Forelimb muscle (tissue), 1 donor: ENCODE results near the gene TUT4. TPM values are rescaled to one million over a fixed set of nuclear protein-coding genes. Genes with fewer than 3 reads are reported as not detected.

Experiments
- DNase-seq: peaks from one replicate; pipeline ENCODE4 v3.0.0-alpha.2; 2013; ENCODE audit warnings: low read depth
- polyA plus RNA-seq: library from polyadenylated mRNA; unstranded; fragments of 120-200 nt; gene quantifications from one replicate; pipeline ENCODE4 v1.2.1, GENCODE V29; 2013; ENCODE audit not compliant: insufficient read length

TUT4 gene
- polyA plus RNA-seq, 1 donor = 88.4 TPM

DNA sequence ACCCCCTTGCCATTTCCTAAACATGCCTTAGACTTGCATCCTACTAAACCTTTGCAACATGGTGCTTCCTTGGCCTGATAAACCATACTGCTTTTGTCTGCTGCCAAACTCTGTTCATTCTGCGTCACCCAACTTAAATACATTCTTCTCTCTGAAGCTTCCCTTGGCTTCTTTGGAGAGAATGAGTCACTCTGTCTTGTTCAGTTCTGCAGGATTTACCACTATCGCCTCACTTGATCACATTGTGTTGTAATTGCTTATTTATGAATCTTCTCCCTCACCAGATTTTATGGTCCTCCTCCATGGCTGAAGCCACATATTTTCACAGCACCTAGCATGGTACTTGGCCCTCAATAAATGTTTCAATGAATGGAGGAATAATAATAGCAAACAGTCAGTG is 21.7 kb upstream of the TUT4 start:
- DNase-seq = no peak

DNA sequence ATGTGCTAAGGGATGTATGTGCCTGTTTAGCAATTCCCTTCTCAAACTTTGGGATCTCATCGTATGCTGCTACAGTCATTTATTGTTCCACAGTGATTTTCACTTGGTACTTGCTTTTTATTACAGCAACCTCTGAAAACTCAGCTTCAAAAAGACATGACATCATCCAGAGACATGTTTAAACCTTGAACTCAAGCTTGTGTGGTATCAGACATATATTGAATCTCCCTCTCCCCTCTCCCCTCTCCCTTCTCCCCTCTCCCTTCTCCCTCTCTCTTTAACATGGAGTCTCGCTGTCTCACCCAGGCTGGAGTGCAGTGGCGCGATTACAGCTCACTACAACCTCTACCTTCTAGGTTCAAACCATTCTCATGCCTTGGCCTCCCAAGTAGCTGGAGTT is 19.5 kb upstream of the TUT4 start:
- no peak for DNase-seq

DNA sequence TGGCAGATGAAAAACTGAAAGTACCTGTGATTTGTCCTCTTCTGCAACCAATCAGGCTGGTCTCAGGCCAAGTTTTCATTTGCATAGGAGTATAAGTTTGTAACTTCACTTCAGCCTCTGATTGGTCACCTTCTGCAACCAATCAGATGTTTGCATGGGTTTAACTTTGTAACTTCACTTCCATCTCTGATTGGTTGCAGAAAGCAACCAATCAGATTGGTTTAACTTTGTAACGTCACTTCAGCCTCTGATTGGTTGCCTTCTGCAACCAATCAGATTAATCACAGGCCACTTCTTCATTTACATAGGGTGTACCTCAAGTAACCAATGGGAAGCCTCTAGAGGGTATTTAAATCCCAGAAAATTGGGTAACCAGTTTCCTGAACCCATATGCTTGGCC is 18.9 kb upstream of the TUT4 start:
- no peak for DNase-seq

DNA sequence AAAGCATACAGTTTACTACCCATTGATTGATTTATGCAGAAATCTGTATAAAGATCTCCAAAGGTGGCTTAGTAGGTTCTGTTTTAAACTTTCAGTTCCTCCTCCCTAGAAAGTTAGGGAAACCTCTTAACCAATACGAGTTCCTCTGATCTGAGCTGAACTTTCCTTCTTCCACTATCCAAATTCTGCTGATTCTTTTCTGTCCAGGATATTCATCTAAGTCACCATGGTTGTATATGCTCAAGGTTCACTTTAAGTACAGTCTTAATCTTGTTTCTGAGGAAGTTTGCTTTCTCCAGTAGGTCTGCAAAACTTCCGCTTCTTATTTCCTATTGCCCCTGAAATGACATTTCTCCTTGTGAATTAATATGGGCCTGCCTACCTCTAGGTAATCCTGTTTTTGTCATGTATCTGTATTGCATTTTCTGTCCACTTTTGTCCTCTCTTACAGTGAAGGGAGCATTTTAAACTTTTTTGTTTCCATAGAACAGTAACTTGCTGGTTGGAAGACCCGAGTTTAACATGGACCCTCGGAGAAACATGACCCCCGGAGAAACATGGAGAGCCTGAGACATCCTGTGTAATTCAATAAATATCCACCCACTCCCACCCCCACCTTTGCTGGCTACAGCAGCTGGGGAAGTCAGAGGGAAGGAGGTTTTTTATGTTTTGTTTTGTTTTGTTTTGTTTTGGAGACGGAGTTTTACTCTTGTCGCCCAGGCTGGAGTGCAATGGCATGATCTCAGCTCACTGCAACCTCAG is 16.7 kb upstream of the TUT4 start:
- no peak for DNase-seq

DNA sequence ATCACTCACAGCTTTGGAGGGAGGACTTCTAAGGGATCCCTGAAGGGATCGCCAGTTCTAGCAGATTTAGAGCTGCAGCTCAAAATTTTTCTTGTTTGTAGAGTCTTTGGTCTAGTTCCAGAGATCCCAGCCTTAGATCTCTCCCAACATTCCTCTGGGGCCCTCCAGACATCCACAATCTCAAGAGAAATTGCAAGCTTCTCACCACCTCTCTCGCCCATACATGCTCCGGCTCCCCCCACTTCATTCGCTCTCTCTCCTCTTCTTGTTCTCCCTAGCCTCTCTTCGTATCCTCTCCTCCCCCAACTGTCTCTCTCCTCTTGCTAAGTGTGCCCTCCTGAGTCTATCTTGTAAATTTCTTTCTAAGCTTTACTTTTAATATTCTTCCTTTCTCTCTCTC is 15.1 kb upstream of the TUT4 start:
- DNase-seq = no peak

DNA sequence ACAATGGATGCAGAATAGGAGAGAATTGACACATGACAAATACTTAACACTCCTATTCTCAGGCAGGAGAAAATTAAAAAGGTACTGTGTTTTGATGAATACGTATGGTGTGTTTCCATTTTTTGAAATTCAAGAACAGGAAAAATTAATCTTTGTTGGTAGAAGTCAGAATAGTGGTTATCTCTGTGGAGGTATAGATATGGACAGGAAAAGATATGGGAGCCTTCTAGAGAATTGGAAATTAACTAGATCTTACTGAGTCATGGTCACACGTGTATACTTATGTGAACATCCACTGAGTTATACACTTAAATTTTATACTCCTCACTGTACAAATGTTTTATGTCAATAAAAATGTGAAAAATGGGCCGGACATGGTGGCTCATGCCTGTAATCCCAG is 9.9 kb upstream of the TUT4 start:
- no peak for DNase-seq

DNA sequence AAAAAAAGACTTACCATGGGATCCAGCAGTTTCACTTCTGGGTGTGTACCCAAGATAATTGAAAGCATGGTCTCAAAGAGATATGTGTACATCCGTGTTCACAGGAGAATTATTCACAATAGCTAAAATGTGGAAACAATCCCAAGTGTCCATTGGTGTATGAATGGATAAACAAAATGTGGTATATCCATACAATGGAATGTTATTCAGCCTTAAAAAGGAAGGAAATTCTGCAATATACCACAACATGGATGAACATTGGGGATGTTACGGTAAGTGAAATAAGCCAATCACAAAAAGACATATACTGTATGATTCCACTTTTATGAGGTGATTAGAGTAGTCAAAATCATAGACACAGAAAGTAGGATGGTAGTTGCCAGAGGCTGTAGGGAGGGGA is 7.0 kb upstream of the TUT4 start:
- DNase-seq = no peak

DNA sequence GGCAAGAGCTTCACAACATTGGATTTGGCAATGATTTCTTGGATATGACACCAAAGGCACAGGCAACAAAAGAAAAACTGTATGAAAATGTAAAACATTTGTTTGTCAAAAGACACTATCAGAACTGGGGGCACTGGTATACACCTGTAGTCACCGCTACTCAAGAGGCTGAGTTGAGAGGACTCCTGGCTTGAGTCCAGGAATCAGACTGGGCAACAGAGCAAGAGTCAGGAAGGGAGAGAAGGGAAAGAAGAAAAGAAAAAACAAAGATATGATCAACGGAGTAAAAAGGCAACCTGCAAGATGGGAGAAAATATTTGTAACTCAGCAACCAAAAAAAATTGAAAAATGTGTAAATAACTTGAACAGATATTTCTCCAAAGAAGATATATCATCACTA is 6.0 kb upstream of the TUT4 start:
- DNase-seq = no peak

DNA sequence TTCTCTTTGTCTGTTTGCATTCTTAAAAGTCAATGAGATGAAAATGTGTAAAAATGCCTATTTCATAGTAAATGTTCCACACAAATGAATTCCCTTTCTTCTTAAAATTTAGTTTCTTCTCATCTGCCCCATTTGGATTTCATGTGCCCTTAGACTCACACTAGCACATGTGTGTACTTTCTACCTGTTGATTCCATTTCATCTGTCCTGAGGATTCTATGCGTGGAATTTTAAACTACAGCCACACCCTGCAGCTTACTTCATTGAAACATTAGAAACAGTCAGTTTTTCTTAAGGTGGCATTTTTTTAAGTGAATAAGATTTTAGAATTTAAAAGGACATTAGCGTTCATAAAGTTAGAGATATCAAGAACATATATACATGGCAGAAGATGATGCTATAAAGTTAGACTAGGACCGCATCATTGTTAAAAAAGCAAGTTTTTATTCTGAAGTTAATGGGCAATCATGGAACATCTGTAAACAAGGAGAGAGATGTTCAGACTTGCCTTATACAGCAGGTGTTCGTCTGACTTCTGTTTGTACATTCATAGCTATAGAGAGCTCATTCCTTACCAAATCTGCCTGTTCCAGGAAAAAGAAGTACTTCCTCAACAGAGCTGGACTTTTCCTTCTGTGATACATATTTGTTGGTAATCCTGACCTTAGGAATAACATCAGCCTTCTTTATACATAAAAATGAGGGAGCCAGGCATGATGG is 3.9 kb upstream of the TUT4 start:
- DNase-seq = no peak

DNA sequence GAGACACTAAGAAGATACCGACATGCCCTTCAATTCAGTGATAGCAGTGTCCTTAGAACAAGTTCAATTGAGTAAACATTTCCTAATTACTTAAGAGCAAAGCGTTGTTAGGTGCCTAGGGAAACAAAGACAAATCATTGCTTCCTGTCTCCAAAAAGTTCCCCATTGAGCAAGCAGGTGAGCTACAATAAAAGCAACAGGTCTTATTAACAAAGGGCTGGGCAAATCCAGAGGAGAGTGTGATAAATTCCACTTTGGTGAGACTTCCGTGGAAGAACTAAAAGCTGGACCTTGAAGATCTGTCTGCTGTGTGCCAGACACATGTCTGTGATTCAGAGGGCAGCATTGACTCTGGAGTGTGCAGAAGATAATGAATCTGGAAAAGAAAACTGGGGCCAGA is 1.9 kb upstream of the TUT4 start:
- no peak for DNase-seq

DNA sequence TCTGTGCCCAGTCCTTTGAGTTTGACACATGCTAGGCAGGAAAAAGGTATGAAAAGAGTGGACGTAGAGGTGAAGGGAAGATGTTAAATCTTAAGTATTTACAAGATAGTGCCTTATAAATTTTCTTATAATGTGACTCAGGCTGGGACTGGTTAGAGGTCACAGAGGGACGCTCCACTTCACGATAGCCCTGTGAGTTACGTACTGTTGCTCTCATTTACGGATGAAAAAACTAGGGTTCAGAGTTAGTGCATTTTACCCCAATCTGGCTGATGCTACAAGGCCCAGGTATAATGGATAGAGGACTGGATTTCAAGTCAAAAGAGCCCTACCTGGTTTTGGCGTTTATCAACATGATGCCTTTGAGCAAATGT is 1.4 kb upstream of the TUT4 start:
- DNase-seq = no peak

DNA sequence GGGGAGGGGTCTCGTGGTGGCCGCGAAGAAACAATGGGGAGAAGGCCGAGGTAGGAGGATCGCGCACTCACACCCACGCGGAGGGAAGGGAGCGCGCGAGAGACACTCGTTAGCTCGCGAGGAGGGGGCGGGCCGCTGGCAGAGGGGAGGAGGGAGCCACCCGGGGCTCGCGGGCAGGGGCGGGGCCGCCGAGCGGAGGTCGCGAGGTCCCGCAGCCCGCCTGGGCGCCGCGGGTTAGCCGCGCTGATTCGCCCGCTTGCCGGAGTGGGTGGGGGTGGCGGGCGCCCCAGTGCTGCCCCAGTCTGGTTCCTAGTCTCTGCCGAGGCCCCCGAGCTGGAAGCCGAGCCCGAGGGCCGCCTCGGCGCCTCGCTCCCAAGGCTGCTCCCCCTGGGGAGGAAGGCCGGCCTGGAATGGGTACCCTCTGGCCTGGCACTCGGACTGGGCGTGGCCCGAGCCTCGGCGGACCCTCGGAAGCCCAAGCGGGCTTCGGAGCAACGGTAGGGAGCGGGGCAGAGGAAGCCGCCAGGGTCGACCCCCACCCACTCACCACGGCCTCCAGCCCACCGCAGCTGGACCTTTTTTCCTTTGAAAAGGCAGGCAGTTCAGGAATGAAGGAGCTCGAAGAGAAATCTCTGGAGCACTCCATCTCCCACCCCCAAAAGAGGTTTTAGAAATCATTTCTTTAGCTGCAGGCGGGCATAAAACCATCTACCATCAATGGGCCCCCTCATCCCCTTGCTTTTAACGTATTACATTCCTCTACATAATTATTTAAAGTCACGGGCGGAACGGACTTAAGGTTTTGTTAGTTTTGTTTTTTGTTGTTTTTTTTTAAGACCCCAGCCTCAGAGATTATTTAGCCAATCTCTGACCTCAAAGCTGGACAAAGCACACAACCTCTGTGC is 722 bp upstream of the TUT4 start:
- peak; percentile 53 for DNase-seq

DNA sequence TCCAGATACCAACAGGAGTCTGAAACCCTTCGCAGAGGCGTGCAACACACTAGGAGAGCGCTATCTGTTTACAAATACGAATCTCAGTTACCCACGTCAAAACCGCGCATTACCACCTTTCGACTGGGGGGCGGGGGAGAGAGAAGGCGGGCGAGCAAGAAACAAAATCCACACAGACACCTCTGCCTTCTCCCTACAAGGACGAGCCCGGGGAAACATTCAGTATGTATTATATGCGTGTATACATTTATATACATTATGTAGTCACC is 722 bp downstream of the TUT4 start:
- DNase-seq = no peak

DNA sequence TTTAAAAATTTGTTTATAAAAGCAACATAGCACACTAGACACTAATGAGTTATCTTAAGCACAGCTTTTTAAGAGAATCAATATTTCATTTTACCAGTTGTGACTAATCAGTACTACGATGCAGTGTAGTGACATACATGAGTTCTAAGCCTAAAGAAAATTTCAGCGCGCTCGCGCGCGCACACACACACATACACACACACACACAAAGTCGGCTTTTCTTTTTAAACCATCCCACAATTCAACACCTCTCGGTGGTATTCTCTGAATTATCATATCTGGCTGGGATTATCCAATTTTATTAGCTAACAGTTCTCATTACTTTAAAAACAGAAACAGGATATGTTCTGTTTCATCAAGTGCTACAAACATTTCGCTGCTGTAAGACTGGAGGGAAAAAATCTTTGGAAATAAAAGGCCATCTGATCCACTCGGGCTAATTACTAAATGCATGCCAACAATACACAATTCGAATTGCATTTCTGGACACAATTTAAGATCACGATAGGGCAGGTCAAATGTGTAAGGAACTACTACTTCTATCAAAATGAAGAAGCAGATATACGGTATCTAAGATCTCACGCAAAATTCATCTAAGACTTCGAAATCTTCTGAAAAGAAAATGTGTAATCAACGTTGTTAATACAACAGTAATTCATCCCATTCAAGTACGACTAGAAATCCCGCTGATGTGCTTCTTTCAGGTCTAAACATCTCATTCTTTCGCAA is 1.2 kb downstream of the TUT4 start:
- DNase-seq = no peak

DNA sequence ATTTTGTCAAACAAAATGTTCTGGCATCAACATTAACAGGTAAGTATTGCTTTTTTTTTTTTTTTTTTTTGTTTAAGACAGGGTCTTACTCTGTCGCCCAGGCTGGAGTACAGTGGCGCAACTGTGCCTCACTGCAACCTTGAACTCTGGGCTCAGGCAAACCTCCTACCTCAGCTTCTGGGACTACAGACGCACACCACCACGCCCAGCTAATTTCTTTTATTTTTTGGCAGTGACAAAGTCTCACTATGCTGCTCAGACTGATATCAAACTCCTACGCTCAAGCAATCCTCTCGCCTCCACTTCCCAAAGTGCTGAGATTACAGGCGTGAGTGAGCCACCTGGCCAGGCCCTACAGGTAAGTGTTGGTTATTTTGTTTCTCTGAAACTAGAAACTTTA is 2.4 kb downstream of the TUT4 start:
- DNase-seq = no peak

DNA sequence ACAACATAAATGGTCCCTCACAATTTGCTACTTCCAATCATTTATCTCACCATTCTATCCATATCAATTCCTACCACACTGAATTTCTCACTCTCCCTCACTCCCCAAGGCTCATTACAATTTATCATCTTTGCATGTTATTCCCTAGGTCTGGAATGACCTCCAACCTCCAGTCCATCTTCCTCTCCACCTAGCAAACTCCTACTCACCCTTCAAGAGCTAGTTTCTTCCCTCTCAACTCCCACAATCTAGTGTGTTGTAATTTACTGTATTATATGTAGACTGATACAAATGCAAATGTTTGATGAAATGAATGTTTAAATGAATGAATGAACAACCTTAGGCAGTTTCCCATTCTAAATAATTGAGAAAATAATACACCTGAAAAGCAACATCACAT is 3.6 kb downstream of the TUT4 start:
- no peak for DNase-seq

DNA sequence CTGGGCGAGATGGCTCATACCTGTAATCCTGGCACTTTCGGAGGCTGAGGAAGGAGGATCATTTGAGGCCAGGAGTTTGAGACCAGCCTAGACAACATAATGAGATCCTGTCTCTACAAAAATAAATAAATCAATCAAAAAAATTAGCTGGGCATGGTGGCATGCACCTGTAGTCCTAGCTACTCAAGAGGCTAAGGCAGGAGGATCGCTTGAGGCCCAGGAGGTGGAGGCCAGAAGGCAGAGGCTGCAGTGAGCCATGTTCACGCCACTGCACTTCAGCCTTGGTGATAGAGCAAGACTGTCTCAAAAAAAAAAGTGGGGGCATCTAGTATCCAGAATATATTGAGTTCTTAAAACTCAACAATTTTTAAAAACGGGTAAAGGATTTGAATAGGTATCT is 6.0 kb downstream of the TUT4 start:
- DNase-seq = no peak

DNA sequence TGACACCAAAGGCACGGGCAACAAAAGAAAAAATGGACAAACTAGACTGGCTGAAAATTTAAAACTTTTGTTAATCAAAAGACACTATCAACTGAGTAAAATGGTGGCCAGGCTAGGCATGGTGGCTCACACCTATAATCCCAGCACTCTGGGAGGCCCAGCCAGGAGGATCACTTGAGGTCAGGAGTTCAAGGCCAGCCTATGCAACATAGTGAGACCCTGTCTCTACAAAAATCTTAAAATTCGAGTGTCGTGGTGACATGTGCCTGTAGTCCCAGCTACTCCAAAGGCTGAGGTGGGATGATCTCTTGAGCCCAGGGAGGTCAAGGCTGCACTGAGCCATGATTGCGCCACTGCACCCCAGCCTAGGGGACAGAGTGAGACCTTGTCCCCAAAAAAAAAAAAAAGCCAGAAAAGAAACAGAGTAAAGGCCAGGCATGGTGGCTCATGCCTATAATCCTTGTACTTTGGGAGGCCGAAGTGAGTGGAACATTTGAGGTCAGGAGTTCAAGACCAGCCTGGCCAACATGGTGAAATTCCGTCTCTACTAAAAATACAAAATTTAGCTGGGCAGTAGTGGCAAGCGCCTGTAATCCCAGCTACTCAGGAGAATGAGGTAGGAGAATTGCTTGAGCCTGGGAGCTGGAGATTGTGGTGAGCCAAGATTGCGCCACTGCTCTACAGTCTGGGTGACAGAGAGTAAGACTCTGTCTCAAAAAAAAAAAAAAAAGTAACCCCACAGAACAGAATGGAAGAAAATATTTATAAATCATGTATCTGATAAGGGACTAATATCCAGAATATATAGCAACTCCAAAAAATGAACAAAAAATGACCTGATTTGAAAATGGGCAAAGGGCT is 8.0 kb downstream of the TUT4 start:
- no peak for DNase-seq

DNA sequence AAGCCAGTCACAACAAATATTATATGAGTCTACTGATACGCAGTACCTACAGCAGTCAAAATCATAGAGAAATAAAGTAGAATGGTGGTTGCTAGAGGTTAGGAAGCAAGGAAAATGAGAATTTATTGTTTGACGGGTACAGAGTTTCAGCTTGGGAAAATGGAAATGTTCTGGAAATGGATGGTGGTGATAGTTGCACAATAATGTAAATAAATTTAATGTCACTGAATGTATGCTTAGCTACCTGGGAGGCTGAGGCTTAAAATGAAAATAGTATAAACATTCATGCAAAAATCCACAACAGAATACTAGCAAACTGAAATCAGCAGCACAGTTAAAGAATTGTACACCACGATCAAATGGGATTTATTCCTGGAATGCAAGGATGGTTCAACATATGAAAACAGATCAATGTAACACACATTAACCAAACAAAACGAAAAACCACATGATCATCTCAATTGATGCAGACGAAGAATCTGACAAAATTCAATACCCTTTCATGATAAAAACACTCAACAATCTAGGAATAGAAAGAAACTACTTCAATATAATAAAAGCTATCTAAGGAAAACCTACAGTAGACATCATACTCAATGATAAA is 10.7 kb downstream of the TUT4 start:
- no peak for DNase-seq

DNA sequence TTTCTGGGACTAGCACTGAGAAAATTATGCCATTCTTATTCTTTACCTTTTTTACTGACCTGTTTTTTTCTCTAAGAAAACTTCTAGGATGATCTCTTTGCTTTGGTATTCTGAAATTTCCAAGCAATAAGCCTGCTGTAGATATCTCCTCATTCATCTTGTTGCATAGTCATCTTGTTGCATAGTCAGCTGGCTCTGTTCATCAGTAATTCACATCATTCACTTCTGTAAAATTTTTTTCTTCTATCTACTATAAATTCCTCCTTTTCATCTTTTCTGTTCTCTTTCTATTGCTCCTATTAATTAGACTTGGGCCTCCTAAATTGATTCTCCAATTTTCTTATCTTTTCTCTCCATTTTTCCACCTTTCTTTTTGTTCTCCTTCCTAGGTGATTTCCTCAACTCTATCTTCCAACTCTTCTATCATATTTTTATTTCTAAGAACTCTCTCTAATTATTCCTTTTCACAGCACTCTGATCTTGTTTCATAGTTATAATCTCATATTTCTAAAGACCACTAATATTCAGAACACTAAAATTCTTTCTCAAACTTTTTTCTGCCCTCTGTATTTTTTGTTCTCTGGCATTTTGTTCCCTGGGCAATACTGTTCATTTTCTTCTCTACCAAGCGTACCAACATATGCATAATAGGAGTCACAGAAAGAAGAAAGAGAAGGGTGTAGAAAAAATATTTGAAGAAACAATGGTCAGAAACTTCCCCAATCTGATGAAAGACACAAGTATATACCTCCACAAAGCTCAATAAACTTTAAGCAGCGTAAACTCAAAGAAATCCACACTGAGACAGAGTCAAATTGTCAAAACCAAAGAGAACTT is 17.7 kb downstream of the TUT4 start:
- no peak for DNase-seq
